Lower leg skin (tissue), 4 donors: ENCODE measurements around the gene LAMC2. TPM values are rescaled to one million over a fixed set of nuclear protein-coding genes. Genes with fewer than 3 reads are reported as not detected.

ENCODE experiments used
- DNase-seq, 2 donors: peaks; one replicate each; pipeline ENCODE4 v3.0.0-alpha.2; 2019; ENCODE audit warnings: low spot score in 2 of 2
- H3K4me3 ChIP-seq: fragments of 200-600 bp; sonication (generic); 2 replicates; pipeline ENCODE4 v1.5.1; 2017; ENCODE audit warnings: mild to moderate bottlenecking, low read depth; ENCODE audit not compliant: poor library complexity, severe bottlenecking
- CTCF ChIP-seq, 3 donors: fragments of 450-650 bp; IDR thresholded peaks; one replicate each; pipeline ENCODE4 v1.5.1; 2016; ENCODE audit warnings: antibody characterized with exemption in 3 of 3, mild to moderate bottlenecking in 3 of 3, moderate library complexity in 2 of 3
- POLR2A ChIP-seq, 2 donors: fragments of 450-650 bp; IDR thresholded peaks; one replicate each; pipeline ENCODE4 v1.6.1; 2016 to 2017; ENCODE audit warnings: antibody characterized with exemption in 2 of 2, mild to moderate bottlenecking in 1 of 2, moderate library complexity in 1 of 2
- WGBS, 2 donors: methylation state at CpG; one replicate each; pipeline ENCODE4 v1.1.5; 2018; 5-methylcytosine and 5-hydroxymethylcytosine counted together
- intact Hi-C: fragments of 100-400 bp; cut with DNase I; formaldehyde crosslinking; loops from one replicate; pipeline ENCODE4 v1.15.0; 2023; ENCODE audit warnings: low total_unique reads
- total RNA-seq, 4 donors: library from RNA; depleted of rRNA; stranded (reverse); fragments of >200 nt; gene quantifications; one replicate each; pipeline ENCODE4 v1.1.0, GENCODE V29; 2016

The LAMC2 gene
- total RNA-seq, 4 donors from 2014 or later: 29.6 to 36.8 (median 33.1) TPM

- no peak overlapping the region for H3K4me3 ChIP-seq
- intact Hi-C loops: no loop called here
- TF ChIP-seq CTCF (IDR thresholded peaks at IDR 0.05): no peak
- no peak for DNase-seq
Observed at GRCh38 chr1:183150445-183150844, 35.6 kb upstream of the LAMC2 start.

DNA sequence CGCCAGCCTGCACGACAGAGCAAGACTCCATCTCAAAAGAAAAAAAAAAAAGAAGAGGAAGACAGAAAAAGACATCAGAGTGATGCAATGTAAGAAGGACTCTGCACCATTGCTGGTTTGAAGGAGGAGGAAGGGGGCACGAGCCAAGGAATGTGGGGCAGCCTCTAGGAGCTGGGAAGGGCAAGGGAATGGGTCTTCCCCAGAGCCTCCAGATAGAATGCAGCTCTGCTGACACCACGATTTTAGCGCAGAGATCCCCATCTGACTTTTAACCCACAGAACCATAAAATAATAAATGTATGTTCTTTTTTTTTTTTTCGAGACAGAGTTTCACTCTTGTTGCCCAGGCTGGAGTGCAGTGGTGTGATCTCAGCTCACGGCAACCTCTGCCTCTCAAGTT is 33.9 kb upstream of the LAMC2 start:
- intact Hi-C loops: no loop called here
- no peak overlapping the region for H3K4me3 ChIP-seq
- TF ChIP-seq POLR2A (IDR thresholded peaks at IDR 0.05) (no peak), CTCF (IDR thresholded peaks at IDR 0.05) (no peak)
- WGBS, 2 donors: 84 to 88% methylated on average over 7 of the region's 7 CpGs
- DNase-seq: no peak

DNA sequence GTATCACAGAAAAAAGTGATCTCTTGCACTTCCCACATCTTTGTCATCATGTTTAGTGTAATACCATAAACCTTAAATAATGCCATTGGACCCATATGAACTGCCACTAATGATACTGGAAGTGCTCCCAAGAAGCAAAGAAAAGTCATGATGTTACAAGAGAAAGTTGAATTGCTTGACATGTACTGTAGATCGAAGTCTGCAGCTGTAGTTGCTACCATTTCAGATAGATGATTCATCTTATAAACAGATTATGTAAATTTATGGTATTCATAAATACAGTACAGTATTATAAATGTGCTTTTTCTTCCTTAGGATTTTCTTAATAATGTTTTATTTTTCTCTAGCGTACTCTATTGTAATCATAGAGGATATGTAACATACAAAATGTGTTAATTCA is 30.1 kb upstream of the LAMC2 start:
- no peak for TF ChIP-seq POLR2A (IDR thresholded peaks at IDR 0.05)
- intact Hi-C loops: no loop called here
- H3K4me3 ChIP-seq: no peak overlapping the region
- no peak for DNase-seq
- 64% methylated on average over 2 of the region's 2 CpGs for WGBS, 2 donors

DNA sequence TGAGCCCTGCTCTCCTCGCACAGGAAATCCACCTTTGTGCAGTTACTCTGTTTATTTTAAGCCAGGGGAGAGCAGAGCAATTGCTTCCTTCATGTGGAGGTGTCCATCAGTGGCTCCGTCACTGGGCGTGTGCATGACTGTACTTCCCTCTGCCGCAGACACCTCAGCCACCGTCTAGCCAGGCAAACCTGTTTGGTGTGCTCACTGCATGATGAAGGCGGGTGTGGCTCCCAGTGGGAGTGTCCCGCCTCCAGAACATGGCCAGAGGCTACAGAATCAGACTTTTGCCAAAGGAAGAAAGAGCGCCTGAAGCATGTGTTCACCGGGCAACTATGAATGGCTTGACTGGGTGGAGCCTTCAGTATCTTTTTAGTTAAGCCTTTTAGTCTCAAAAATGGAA is 26.1 kb upstream of the LAMC2 start:
- intact Hi-C loops: no loop called here
- H3K4me3 ChIP-seq: no peak overlapping the region
- DNase-seq: peak in 1 of 2 donors; percentile 76
- WGBS, 2 donors: 50 to 54% methylated on average over 9 of the region's 9 CpGs
- TF ChIP-seq POLR2A (IDR thresholded peaks at IDR 0.05) (no peak), CTCF (IDR thresholded peaks at IDR 0.05) (no peak)

- no peak for DNase-seq
- 78 to 81% methylated on average over 3 of the region's 3 CpGs for WGBS, 2 donors
- no peak for TF ChIP-seq CTCF (IDR thresholded peaks at IDR 0.05)
- TF ChIP-seq POLR2A (IDR thresholded peaks at IDR 0.05): no peak
- intact Hi-C loops: no loop called here
- no peak overlapping the region for H3K4me3 ChIP-seq
Observed at GRCh38 chr1:183161391-183161790, 24.7 kb upstream of the LAMC2 start.

DNA sequence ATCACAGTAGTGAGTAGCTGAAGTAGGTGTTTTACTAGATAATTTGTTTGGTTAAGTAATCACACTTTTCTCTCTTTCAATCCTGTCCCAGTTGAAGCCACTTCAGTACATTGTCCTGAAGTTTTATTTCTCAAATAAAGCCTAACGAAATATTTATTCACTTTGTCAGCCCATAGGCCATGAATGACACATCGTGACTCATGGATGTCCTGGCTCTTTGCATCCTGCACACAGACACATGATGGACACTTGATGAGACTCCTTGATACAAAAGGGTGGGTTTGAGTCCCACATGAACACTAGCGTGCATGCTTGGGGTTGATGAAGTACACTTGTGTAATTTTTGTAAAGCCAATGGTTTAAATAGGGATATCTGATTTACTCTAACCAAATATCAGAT is 22.7 kb upstream of the LAMC2 start:
- no peak for DNase-seq
- H3K4me3 ChIP-seq: no peak overlapping the region
- TF ChIP-seq POLR2A (IDR thresholded peaks at IDR 0.05) (no peak), CTCF (IDR thresholded peaks at IDR 0.05) (no peak)
- WGBS, 2 donors: 81 to 84% methylated on average over 3 of the region's 3 CpGs
- intact Hi-C loops: no loop called here
